ENCODE measurements around the gene TTK.

TTK gene

DNA sequence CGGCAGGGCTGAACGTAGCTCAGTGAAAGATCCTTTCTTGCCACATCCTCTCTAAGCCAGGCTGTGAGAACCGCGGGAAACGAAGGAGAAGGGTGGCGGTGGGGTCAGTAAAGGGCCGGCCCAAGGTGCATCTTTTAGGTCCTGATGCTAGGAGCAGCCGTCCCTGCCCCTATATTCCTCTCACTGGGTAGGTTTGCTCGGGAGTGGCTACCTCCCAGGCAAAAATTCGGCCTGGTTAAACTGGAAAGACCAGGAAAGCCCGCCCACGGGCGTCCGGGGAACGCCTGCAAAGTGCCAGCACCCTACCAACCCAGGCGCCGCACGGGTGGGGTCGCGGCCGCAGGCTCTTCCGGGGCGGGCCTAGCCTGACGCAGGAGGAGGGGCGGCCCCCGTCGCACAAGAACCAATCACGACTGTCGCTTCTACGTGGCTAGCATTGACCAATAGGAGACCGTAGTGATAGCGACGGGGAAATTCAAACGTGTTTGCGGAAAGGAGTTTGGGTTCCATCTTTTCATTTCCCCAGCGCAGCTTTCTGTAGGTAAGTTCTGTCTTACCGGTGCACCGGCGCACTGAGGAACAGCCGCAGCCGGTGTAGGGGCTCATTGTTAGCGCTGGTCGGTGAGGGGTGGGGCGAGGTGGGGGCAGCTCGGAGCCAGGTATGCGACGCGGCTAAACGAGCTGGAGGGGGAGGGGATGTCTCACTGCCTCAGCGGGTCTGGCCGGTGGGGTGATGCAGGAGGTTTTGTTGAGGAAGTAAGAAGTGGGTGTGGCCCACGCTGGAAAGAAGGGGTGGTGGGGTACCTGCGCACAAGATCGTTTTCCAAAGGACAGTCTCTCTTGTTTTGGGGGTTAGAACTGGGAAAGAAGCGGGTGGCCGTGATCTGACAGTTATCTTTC is at the start of gene TTK:
Gene TTK (plus strand): TSS at position 477 of the 900 bp plus-strand sequence. CDS start 1,195 bp downstream, outside the sequence.
- peak; percentile 88 for FAIRE-seq

DNA sequence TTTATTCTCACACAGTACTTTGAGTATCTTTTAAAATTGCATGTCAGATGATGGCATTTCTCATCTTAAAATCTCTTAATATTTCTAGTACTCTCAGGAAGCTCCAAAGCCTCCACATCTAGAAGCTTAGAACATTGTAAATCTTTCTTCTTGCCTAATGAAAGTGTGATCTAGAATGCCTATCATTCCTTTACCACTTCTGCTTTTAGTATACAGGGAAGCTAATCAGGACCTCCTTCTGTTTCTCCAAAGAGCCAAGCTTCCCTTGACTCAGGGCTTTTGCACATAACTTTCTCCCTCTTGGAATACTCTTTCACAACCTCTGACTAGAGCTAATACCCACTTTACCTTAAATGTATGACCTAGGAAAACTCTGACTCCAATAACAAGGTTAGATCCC is 49.6 kb upstream of the TTK start:
- no peak for FAIRE-seq

DNA sequence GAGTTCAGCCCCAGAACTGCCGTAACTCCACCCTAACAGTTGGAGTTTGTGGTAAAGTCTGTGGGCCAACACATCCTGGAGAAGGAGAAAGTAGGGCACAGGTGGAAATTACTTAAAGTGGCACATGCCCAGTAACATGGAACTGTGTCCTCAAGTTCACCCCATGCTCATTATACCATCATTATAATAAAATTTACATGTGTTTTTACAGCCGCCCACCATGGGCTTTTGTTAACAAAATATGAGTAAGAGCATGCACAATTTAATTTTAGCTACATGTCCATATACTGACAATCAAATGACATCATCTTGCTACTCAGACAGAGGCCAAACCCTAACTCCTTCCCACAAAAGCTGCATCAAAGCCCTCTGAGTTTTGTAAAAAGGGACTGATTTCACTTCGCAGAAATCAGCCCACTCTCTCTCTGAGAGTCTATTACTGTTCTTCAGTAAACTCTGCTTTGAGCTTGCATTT is 39.8 kb upstream of the TTK start:
- FAIRE-seq = no peak

DNA sequence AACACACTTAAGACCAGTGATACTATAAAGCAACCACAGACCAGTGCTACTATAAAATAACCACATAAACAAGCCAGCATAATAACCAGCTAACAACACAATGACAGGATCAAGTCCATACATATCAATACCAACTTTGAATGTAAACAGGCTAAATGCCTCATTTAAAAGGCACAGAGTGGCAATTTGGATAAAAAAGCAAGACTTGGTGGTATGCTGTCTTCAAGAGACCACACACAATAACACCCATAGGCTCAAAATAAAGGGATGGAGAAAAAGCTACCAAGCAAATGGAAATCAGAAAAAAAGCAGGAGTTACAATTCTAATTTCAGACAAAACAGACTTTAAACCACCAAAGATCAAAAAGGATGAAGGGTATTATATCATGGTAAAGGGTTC is 37.3 kb upstream of the TTK start:
- no peak for FAIRE-seq

DNA sequence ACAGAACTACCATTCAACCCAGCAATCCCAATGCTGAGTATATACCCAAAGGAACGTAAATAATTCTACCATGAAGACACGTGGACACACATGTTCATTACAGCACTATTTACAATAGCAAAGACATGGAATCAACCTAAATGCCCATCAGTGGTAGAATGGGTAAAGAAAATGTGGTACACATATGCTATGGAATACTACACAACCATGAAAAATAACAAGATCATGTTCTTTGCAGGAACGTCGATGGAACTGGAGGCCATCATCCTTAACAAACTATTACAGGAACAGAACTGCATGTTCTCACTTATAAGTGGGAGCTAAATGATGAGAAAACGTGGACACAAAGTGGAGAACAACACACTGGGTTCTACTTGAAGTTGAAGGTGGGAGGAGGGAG is 34.7 kb upstream of the TTK start:
- FAIRE-seq = no peak

DNA sequence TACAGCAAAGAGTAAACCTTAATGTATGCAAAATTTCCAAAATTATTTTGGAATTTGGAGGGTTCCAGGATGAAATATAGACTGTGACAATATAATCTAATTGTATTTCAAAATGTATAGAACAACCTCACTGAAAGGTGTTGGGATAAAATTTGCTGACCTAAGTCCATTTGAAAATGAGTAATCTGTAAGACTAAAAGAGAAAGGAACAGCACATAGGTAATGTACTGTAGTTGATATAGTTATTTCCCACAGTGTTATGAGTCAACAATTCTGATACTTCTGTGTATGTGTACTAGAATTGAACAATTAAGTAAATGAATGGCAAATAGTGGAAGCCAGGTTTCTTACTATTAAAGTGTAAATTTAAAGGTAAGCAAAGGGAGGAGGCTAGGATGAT is 33.3 kb upstream of the TTK start:
- FAIRE-seq = no peak

DNA sequence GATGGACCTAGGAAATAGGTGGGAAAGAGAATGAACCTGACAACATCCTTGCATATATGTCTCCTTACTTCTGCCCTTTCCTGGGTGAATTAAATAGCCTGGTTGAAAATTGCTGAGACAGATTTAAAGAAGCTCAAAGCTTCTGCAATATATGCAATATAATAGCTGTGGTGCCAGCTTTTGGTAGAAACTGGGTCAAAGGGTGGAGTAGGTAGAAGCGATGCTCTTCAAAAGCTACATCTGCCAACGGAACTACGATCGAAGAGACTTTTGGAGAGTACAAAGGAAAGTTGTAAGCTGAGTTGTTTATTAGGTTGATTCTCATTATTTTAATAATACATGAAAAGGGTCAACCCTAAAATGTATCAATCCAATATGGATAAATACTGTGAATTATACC is 22.8 kb upstream of the TTK start:
- FAIRE-seq = no peak

DNA sequence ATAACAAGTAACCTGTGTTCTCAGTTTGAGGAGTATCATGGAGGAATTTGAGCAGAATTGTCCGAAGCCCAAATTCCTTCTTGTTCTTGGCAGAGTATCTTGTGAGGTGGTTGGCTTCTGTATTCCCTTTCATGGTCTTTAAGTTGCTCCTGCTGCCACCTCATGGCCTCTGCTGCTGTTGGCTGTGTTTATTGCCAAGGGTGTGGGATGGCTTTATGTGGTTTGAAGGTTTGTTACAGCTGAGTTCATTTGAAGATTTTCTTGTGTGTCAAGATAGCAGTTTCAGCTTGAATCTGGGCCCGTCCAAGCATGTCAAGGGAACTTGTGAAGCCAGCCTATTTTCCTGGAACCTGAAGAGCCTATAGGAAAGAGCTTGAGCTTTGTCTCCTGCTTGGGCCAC is 20.2 kb upstream of the TTK start:
- no peak for FAIRE-seq

DNA sequence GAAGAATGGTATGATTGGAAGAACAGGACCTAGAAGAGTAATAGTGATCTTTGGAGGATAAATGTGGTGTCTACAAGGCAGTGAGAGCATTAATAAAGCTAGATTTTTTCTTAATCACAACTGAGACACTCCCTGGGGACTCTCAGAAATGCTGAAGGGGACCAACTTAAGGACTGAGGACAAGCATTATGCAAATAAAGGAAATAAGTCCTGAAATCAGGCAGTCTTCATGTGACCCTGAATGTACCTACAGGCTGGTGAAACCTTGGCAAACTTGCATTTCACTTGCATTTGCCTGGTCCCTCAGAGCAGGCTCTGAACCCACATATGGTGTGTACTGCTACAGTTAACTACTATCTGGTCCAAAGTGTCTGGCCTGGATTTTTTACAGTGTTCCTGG is 19.3 kb upstream of the TTK start:
- FAIRE-seq = no peak

DNA sequence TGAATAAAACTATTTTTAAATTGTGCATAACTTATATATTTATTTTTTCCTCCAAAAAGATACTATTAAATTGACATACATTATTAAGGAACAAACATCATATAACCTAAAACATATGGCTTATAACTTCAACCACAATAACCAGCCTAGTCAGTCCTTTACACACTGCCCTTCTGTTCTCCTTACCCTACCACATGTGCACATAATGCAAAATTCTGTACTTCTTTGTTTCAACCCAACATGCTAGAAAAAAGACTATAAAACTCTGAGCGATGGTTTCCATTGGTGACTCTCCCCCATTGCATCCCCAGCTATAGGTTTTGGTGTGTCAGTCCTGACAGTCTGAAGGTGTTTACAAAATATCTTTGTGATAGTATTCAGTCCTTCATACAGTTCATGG is 14.8 kb upstream of the TTK start:
- no peak for FAIRE-seq

DNA sequence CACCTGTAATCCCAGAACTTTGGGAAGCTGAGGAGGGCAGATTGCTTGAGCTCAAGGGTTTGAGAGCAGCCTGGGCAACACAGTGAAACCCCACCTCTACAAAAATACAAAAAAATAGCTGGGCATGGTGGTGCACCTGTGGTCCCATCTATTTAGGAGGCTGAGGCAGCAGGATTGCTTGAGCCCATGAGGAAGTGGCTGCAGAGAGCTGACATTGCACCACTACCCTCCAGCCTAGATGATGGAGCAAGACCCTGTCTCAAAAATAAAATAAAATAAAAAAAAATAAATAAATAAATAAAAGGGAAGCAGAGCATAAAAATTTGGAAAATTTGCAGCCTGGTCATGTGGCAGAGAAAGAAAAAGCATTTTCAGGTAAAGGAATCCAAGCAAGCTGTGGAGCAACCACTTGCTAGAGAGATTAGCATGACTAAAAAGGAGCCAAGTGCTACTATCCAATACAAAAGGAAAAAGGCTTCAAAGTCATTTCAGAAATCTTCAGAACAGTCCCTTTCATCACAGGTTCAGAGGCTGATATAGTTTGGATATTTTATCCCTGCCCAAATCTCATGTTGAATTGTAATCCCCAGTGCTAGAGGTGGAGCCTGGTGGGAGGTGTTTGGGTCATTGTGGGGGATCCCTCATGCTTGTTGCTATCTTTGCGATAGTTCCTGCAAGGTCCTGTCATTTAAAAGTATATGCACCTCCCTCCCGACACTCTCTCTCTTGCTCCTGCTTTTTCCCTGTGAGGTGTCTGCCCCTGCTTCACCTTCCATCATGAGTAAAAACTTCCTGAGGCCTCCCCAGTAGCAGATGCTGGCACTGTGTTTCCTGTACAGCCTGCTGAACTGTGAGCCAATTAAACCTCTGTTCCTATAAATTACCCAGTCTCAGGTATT is 11.2 kb upstream of the TTK start:
- no peak for FAIRE-seq

DNA sequence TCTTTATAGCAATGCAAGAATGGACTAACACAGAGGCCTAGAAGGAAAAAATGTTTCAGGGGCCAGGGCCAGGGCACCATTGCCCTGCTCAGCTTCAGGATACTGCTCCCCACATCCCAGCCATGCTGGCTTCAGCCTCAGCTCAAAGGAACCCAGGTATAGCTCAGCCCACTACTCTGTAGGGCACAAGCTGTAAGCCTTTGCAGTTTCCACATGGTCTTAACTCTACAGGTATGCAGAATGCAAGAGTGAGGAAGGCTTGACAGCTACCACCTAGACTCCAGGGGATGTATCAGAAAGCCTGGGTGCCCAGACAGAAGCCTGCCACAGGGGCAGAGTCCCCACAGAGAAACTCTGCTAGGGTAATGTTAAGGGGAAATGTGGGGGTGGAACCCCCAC is 10.5 kb upstream of the TTK start:
- FAIRE-seq = no peak

DNA sequence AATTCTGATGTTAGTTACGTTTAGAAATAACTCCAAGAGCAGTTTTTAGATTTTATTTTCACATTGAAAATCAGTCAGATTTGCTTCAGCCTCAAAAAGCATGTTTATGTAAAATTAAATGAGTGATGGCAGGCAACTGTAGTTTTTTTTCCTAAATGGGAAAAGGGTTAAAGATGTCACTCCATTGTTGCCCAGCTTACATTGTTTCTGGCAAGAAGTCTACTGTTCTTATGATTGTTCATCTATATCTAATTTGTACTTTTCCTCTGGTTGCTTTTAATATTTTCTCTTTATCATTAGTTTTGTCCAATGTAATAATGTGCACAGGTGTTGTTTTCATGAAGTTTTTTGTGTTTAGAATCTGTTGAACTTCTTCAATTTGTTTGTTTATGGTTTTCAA is 6.7 kb upstream of the TTK start:
- FAIRE-seq = no peak

DNA sequence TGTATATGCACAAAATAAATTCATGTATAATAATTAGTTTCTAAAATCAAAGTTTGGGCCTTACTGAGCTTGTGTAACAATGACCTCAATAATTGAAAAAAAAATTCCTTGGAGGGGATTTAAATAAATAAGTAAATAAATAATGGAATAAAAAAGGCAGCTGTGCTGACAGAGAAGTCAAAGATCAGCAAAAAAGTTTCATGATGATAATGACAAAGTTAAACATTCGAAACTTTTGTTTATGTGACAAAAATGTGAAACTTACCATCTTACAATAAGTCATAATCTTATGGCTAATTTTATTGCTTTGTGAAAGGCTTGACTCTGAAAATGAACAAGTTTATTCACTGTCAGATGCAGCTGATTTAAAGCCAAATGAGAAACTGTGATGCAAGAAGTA is 3.1 kb upstream of the TTK start:
- no peak for FAIRE-seq

DNA sequence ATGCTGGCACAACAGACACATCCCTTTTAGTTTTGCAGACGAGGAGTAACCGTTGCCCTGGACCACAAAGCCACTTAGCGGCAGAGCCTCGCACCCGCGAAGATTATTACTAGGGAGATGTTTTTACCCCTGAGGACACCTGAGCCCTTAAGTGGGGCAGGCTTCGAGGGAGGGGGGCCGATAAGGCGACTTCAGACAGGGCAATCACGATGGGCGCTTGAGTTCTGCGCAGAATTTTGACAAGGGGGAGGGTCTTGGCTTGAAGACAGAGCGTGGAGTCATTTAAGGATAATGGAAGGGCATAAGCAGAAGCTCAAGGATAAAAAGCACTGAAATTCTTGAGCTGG is 650 bp upstream of the TTK start:
- FAIRE-seq = no peak

DNA sequence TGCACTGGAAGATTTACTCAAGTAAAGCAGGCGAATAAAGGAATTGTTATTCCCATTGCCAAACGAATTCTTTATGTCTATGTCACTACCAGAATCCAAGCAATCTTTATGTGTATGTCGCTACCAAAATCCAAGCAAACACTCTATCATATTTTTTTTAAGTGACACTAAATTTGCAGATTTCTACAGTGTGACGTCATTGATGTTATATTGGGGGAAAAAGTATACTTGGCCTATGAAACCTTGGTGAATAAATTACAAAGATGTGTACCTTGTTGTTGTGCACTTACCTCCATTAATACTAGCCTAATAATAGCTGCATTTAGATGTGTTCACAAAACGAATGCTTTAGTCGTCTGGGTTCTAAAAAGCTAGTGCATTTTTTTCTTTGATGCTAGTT is 957 bp downstream of the TTK start:
- FAIRE-seq = no peak

DNA sequence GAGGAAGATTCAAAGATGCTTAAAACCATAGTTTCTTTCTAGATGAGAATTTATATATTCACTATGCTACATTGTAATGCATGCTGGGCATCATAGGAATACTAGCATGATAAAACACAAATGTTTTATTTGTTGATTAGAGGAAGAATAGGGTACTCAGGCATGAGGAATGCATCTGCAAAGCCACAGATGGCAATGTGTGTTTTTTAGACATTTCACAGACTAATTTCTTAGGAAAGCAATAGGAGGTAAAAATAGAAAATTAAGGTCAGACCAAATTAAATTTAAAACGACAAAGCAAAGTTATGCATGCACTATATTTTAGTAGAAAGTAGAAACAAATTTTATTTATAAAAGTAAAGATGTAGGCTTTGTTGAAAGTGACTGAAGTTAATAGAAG is 2.1 kb downstream of the TTK start:
- no peak for FAIRE-seq

DNA sequence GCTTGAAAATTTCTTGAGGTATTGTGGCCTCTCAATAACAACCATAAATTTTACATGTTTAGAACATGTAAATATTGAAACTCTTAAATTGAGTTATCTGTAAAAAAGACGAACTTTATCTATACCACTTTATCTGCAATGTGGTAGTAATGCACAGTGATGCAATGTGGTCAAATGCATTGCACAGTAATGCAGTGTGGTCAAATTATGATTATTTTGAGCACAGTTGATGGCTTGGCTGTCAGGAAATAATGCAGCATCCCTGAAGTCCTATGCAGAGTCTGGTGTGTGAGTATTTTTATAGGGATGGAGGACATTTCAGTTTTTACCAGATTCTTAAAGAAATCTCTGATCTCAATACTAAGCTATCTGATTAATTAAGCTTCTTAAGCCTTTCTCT is 5.1 kb downstream of the TTK start:
- no peak for FAIRE-seq

DNA sequence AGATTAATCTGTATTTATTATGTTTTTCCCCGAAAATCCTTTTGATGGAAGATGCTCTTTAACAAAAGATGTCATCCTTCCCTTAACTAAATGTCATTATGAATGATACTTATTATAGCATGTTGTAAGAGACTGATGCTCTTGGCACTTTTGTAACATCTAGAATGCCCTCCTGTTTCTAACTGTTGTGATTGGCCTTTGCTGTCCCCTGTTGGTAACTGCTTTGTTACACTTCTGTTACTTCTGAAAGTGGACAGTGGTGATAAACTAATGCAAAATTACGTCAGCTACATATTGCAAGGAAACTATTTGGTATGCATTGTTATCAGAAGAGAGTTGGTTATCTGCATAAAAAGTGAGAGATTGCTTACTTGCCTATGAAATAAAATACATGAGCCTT is 5.8 kb downstream of the TTK start:
- FAIRE-seq = no peak

DNA sequence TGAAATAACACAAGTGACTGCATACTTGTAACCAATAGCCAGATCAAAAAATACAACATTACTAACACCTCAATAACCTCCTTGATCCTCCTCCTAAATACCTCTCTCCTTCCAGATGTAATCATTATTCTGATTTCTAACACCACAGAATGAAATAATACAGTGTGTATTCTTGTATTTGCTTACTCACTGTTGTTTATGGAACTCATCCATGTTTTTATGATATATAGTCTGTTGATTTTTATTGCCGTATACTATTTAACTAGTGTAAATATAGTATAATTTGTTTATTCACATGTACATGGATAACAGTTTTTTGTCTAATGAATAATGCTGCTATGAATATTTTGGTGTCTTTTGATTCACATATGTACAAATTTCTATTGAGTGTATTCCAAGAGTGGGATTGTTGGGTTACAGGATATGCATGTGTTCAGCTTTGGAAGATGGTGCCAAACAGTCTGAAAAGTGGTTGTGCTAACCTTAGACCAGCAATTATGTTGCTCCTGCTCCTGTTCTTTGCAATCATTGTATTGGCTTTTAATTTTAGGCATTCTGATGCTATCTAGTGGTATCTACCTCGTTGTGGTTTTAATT is 11.5 kb downstream of the TTK start:
- FAIRE-seq = no peak

DNA sequence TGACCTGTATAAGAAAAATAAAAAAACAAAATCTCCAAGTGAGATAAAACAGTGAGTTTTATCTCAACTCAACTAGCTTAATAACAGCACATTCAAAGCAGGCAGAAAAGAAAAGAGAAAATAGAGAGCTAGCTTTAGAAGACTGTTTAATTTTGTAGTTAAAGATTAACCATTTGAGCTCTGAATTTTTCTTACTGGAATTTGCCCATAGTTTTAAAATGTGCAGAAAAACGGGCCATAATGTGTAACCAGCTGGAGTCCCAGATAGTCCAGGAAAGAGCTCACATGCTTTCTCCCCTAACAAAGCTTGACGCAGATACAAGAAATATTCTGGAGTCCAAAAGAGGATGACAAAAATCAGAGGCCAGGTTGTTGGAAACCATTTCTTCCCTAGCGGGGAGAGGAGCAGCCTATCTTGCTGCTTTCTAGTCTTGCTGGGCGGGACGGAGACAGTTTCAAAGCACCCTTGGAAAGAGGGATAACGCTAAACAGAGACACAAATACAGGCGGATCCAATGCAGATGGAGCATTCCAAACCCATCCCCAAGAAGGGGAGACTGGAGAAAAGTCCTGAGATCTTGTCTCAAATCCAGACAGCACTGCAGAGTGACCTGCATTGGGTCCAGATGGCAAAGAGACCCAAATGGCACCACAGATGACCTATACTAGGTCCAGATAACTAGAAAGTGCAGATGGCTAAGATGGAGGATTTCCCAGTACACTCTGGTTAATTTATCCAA is 16.1 kb downstream of the TTK start:
- FAIRE-seq = no peak

DNA sequence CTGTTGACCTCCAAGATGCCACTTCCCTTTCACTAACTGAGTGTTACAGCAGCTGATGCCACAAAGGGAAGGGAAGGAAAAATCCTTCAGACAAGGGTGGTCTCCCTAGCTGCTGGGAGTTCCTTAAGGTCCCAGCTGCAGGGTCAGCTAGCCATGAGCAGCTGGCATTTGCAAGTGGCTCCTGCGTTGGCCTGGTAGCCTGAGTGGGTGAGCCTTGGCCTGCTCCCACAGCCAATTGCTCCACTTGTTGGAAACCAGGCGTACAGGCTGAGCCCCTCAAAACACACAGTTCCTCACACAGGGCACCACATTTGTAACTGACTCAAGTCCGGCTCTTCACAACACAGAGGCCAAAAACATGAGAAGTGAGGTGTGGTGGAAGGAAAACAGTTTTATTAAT is 16.7 kb downstream of the TTK start:
- no peak for FAIRE-seq

DNA sequence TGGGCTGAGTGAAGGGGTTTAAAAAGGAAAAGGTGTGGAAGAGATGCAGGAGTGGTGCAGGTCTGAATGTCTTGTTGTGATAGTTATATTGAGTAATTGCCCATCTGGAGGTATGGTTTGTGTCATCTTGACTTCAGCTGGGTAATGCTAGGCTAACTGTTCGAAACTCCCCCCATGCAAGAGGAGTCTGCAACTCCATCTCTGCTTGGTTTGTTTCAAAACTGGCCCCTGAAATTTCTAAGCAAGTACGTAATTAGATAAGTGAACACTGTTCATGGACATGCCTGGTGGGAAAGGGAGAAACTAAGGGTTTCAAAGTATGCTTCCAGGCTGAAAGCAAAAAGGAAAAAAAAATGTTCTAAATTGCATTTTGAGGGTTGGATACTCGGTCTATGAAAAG is 17.1 kb downstream of the TTK start:
- no peak for FAIRE-seq

Data from colon (tissue), 2 donors.